DOHH2 (cell line): ENCODE results near the gene NKAIN2.
"Not testable (repeated sequence)": the region's sequence is repeated elsewhere in the genome, so short reads cannot be mapped to it uniquely, and the experiment has no call there.

Experiments used
- CTCF ChIP-seq: fragments of 200-600 bp; sonication (generic); IDR thresholded peaks from one replicate; pipeline ENCODE4 v1.5.1; 2014; ENCODE audit warnings: antibody characterized with exemption, mild to moderate bottlenecking, low read depth, low read length; ENCODE audit not compliant: poor library complexity, severe bottlenecking
- EZH2phosphoT487 ChIP-seq: fragments of 200-600 bp; sonication (generic); IDR thresholded peaks from 2 replicates; pipeline ENCODE4 v1.6.1; 2017; ENCODE audit warnings: borderline replicate concordance, mild to moderate bottlenecking, antibody characterized with exemption, low read length, moderate library complexity, mixed read lengths

DNA sequence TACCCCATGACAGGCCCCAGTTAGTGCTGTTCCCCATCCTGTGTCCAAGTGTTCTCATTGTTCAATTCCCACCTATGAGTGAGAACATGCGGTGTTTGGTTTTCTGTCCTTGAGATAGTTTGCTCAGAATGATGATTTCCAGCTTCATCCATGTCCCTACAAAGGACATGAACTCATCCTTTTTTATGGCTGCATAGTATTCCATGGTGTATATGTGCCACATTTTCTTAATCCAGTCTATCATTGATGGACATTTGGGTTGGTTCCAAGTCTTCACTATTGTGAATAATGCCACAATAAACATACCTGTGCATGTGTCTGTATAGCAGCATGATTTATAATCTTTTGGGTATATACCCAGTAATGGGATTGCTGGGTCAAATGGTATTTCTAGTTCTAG is 218.4 kb downstream of the NKAIN2 start:
- TF ChIP-seq CTCF, EZH2phosphoT487: not testable (repeated sequence)
